ENCODE data around the gene SNX19.
"Not testable (repeated sequence)": the region's sequence is repeated elsewhere in the genome, so short reads cannot be mapped to it uniquely, and the experiment has no call there.

SNX19 gene

DNA sequence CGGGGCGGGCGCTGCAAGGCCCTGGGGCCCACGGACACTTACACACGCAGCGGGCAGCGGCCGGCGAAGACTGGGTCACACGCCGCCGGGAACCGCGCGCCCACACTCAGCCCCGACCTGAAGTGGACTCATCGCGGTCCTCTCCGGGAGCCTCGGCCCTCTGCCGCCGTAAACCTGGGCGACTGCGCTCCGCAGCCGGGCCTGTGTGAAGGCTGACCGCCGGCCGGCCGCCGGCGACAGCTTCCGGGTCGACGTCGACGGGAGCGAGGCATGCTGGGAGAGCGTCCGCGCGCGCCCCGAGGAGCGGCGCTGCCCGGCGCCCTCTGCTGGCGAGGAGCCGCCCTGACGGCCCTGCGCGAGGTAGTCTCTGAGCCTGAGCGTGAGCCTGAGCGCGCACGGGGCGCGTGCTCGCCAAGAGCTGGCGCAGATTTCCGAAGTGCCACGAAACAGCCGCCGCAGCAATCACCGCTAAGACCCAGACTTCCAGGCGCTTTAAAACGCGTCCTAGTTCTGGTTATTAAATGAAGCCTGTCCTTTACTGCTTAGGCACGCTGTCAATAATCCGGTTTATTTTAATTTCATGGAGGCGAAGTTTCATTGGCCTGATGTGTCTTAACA lies at the start of gene SNX19:
Gene SNX19 (minus strand): TSS at position 242 of the 618 bp plus-strand sequence. CDS start 540 bp downstream, outside the sequence.
- DNase-seq (ENCODE audit: low read depth): peak; percentile 85

DNA sequence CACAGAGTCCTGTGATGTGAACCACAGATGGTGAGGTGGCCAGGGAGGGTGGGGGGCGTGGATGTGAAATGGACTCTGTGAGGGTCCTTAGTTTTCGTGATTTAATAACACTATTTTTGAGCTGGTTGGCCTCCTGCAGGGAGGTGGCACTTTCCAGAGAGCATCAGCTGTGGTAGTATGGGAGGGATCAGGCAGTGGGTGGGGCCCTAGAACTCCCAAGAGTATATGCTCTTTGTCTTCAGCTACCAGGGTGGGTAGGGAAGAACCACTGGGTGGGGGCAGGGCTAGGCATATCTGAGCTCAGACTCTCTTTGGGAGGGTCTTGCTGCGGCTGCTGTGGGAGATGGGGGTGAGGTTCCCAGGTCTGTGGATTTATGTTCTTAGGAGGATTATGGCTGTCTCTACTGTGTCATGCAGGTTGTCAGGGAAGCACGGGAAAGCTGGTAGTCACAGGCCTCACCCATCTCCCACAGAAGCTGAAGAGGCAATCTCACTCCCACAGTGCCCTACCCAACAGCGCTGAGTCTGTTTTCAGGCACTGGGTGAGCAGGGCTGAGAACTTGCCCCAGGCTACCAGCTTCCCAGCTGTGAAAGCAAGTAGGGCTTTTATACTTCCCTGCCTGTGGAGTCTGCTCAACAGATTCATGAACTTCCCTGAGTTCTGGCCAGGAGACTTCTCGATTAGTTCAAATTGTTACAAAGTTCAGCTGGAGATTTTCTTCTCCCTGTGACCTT lies 47.9 kb upstream of the SNX19 start:
- DNase-seq (ENCODE audit: low read depth): no peak

DNA sequence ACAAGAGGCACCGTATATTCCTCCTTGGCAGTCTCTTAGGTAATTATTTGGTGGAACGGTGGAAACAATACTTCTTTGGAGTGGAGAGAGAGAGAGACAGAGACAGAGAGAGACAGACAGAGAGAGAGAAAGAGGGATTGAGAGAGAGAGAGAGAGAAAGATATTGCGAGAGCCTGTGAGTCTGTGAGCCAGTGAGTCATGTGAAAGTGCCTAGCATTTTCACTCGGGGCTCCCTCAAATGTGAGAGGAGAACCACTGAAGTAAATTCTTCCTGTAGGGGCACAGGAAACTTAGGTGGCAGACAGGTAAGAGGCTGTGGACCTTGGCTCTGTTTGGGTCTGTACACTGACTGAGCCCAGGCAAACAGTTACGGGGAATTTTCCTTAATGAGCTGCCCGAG lies 31.6 kb upstream of the SNX19 start:
- DNase-seq (ENCODE audit: low read depth): peak; percentile 0

DNA sequence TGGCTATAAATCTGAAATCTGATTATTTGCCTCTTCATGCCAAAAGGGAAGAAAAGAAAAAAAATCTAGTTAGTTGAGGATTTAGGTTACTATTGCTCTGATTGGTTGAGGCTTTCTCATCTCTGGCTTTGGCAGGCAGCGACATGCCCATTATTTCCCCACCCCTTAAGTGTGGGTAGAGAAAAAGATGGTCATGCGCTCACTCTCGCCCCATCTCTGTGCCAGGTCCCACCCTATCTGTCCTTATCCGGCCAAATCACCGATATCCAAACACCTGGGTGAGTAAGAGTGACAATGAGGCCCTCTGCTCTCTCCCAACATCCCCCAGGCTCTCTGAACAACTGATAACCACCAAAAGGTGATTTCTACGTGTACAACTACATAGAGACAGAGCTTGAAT lies 31.2 kb upstream of the SNX19 start:
- no peak for DNase-seq (ENCODE audit: low read depth)

DNA sequence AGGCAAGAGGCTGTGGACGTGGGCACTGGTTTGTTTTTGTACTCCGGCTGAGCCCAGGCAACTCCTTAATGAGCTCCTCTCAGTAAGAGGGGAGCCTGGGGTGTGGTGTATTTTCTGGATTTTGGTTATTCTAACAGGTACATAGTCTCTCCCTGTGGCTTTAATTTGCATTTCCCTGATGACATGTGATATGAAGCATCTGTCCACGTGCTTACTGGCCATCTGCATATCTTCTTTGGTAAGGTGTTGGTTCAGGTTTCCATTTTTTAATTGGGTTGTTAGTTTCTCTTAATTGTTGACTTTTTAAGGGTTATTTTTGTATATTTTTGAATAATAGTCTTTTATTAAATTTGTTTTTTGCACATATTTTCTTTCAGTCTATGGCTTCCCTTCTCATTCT lies 30.8 kb upstream of the SNX19 start:
- DNase-seq (ENCODE audit: low read depth): no peak

DNA sequence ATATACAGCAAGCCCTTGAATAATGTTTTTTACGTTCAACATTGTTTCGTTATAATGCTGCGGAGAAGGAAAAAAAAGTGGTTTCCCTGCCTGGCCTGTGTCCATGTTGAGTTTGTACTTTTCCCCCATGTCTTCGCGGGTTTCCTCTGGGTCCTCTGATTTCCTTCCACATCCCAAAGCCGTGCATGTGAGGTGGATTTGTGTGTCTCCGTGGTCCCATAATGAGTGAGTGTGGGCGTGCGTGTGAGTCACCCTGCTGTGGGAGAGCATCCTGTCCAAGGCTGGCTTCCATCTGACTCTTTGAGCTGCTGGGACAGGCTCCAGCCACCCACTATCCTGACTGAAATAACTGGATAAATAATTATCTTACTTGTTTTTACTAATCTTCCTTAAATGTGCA lies 29.6 kb upstream of the SNX19 start:
- DNase-seq (ENCODE audit: low read depth): peak; percentile 22

- no peak for DNase-seq (ENCODE audit: low read depth)
These were observed 24.4 kb upstream of the SNX19 start for GRCh38 chr11:130940706-130941105.

- no peak for DNase-seq (ENCODE audit: low read depth)
These were observed 20.8 kb upstream of the SNX19 start for GRCh38 chr11:130937051-130937450.

DNA sequence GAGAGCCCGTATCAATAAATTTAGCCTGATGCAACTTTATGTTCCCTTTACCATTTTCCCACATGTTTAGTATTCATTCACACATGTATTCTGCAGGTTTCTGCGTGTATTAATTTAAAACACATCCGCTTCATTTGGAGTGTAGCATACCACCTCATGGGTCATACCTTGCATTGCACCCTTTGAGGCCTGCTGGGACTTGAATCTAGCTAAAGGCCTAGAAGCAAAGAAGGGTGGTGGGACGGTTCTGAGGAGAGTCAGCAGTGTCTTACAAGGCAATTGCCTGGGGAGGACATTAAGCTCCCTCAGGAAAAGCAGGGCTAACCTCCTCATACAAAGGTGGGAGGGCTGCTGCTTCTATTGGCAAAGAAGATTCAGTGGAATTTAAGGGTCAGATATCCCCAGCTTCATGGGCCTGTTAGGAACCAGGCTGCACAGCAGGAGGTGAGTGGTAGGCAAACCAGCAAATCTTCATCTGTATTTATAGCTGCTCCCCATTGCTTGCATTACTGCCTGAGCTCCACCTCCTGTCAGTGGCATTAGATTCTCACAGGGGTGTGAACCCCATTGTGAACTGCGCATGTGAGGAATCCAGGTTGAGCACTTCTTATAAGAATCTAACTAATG lies 15.9 kb upstream of the SNX19 start:
- DNase-seq (ENCODE audit: low read depth): no peak

DNA sequence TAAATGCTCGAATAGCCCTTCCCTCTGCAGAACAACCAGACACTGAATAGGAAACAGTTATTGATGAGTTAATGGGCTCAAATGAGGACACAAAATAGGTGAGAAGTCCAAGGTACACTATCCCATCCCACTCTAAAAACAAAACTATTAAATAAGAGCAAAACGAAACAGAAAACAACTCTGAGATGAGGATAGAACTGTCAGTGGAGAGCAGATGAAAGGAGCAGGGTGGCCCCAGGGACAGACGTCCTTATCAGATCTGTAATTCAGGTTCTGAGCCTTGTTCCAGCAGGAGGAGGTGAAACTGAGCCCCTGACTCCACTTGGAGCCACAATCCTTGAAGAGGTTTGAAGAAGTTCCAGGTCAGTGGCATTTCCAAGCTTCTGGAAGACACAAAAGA lies 8.5 kb upstream of the SNX19 start:
- no peak for DNase-seq (ENCODE audit: low read depth)

GRCh38 chr11:130920612-130921011 lies 4.3 kb upstream of the SNX19 start:
- not testable (repeated sequence) for DNase-seq (ENCODE audit: low read depth)

DNA sequence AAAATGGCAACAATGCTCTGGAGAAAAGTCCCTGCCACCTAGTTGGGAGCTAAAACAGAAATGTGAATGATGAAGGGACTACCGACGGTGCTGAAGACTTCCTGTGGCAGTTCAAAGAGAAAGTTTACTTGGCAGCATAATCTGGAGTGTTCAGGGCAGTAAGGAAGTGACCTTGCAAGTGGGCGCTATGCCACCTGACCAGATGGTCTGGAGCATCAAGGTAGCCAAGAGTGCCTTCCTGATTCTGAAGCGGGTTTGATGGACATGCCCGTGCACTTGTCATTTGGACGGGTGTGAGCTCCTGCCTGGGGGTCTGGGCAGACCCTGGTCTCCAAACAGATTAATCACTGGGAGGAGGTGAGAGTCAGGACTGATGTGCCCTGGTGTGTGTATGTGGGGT lies 1.8 kb upstream of the SNX19 start:
- DNase-seq (ENCODE audit: low read depth): no peak

DNA sequence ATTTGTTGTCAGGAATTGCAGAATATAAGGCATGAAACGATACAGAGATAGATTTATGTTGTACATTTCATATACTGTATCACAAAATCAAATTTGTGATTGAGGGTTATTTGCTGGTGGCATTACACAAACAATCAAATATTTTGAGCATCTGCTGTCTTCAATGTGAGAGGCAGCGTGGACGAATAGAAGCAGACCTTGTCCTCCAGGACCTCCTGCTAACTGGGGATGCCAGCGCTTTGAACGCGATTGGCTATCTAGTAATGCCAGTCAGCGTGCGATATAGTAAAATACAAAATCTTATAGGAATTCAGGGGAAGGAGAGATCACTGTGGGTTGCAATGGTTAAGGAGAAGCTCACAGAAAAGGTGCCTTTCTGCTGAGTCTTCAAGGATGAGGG lies 631 bp upstream of the SNX19 start:
- DNase-seq (ENCODE audit: low read depth): no peak

DNA sequence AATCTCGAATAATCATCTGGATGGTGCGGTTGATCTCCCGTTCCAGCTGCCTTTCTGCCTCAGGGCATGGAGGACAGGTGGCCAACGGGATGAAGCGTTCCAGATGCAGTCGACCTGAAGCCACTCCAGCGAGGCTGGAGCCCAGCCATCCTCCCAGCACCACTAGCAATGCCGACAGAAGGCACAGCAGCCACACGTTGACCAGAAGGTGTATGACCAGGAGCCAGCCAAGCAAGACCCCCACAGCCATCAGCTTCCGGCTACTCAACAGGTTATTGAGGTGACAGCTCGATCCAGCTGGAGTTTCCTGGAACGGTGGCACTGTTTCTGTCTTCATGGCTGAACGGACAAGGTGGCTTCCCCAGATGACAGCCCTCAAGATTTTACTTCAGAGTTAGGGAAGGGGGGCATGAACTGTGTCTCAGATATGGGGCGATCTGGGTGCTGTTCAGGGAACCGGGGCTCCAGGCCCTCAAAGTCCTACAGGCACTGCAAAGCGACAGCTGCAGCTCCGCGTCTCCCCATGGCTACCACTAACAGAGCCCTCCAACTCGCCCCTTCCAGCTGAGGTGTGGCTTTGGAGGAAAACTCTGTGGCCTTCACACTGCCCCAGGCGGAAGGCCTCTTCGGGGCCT lies 559 bp downstream of the SNX19 start:
- no peak for DNase-seq (ENCODE audit: low read depth)

- DNase-seq (ENCODE audit: low read depth): no peak
These were observed 3.0 kb downstream of the SNX19 start for GRCh38 chr11:130913268-130913667.

GRCh38 chr11:130912552-130912951 lies 3.7 kb downstream of the SNX19 start:
- no peak for DNase-seq (ENCODE audit: low read depth)

DNA sequence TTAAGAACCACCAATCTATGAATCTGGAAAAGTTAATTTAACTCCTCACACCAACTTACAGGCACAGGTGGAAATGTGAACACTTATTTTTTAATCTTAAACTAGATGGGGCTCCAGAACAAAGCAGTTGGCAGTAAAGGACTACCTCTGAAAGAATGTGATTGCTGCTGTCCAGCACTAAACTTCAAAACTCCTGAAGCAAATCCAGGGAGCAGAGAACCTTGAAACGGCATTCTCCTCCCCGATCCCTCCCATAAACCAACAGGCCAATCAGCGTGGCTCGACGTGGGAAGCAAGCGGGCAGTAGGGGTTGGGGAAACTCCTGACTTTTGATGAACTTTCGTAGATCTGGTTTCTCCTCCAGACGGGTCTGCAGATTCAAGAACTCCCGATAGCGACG lies 5.0 kb downstream of the SNX19 start:
- DNase-seq (ENCODE audit: low read depth): no peak

GRCh38 chr11:130909650-130910049 lies 6.6 kb downstream of the SNX19 start:
- peak; percentile 94 for DNase-seq (ENCODE audit: low read depth)

GRCh38 chr11:130908770-130909625 lies 7.3 kb downstream of the SNX19 start:
- peak; percentile 94 for DNase-seq (ENCODE audit: low read depth)

DNA sequence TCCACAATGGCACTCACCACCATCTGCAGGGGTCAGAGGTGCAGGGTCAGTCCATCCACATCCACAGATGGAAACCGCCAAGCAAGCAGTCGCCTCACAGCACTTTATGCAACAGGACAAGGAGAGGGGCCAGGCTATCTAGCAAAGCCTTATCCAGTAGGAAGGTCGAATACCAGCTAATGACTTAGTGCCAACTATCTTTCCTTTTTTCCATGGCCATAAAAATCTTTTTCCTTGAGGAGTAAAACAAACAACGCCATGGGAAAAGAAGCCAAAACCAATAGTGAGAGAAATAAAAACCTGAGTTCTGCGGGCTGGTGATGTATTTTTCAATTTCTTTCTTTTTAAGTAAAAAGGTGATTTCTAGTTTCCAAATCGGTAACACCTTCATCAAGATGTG lies 8.2 kb downstream of the SNX19 start:
- no peak for DNase-seq (ENCODE audit: low read depth)

DNA sequence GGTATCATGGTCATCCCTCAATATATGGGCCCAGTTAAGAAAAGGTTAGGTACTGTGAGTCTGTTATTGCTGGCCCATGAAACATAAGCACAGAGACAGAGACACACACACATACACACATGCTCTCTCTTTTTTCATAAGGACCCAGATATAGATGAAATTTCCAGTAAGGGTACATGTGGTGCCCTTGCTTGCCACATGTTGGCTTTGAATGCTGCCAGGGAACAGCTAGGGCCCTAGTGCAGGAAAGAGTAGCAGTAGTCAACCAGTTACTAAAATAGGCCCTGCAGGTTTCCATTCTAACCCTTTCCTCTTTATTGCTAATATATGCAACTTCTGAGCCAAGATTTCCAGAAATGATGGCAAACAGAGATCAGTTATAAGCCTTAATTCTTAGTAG lies 9.1 kb downstream of the SNX19 start:
- DNase-seq (ENCODE audit: low read depth): no peak

DNA sequence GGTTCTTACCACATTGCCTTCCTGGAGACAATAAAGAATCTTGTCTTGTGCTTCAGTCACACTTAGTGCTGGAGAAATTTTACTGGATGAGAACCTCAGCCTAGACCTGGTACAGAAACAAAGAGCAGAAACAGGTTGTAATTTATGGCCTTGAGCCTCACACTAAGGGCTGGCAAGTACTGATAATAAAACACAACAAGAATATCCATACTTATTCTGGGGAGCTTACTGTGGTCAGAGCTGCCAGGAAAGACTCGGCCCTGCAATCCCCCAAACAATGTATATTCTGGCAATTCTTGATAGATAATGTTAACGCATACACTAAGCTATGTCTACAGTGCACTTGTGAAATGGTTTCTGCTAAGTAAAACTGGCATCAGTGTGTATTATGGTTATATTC lies 9.7 kb downstream of the SNX19 start:
- no peak for DNase-seq (ENCODE audit: low read depth)
